GM12874 (cell line): ENCODE data around the gene FBXO3.

Experiments used
- TF ChIP-seq, protein P1 (sequence below): IDR thresholded peaks from 2 replicates; pipeline ENCODE4 v1.5.1; 2011; ENCODE audit warnings: low read depth, mild to moderate bottlenecking, control low read depth, low read length, moderate library complexity; ENCODE audit not compliant: insufficient read depth

Gene FBXO3

DNA sequence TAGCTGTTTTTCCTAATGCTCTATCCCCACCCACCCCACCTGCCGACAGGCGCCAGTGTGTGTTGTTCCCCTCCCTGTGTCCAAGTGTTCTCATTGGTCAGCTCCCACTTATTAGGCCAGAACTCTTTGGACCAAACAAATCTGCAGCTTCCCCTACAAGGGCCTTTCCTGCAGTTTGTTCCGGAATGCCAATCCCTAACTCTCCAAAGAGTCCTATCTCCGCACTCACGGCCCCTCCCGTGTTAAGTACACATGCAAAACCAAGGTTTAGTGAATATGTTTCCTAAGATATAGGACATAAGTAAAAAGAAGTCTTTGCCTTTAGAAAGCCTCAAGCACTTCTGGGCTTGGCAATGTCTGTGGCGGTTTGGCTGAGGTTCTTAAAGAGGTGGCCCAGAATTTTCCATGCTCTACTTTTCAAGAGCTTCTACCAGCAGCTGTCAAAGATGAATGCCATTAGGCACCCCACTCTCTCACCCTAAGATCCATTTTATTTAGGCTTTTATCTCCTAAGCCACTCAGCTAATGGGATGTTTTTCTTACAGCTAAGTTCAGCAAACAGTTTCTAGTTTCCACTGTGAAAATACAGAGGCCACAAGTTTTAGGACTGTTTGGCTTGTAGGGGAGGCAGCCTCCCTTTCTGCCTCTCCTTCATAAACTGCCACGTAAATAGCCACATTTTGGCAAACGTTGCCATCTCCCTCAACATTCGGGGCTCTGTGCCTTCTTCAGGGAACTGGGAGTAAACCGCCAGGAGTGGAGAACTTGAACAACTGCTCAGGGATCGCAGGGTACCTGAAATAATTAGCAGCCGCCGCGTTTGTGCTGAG lies 39.7 kb downstream of the FBXO3 start:
- TF ChIP-seq, protein P1, sequence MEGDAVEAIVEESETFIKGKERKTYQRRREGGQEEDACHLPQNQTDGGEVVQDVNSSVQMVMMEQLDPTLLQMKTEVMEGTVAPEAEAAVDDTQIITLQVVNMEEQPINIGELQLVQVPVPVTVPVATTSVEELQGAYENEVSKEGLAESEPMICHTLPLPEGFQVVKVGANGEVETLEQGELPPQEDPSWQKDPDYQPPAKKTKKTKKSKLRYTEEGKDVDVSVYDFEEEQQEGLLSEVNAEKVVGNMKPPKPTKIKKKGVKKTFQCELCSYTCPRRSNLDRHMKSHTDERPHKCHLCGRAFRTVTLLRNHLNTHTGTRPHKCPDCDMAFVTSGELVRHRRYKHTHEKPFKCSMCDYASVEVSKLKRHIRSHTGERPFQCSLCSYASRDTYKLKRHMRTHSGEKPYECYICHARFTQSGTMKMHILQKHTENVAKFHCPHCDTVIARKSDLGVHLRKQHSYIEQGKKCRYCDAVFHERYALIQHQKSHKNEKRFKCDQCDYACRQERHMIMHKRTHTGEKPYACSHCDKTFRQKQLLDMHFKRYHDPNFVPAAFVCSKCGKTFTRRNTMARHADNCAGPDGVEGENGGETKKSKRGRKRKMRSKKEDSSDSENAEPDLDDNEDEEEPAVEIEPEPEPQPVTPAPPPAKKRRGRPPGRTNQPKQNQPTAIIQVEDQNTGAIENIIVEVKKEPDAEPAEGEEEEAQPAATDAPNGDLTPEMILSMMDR, result no peak

DNA sequence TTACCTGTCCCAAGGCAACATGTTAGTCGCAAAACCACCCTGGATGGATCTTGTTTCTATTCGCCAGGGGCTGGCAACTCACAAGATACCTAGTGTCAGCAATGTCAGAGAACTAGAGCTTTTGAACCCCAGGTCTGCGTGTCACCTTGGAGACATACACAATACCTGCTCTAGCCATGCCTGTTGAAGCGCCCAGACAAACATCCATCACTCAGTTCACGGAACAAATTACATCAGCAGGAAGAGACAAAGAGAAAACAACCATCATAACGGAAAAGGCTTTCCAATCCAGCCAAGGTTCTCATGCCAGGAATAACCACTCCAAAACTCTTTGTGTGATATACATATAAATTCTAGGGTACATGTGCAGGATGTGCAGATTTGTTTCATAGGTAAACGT lies 40.3 kb downstream of the FBXO3 start:
- TF ChIP-seq, protein P1, result no peak

DNA sequence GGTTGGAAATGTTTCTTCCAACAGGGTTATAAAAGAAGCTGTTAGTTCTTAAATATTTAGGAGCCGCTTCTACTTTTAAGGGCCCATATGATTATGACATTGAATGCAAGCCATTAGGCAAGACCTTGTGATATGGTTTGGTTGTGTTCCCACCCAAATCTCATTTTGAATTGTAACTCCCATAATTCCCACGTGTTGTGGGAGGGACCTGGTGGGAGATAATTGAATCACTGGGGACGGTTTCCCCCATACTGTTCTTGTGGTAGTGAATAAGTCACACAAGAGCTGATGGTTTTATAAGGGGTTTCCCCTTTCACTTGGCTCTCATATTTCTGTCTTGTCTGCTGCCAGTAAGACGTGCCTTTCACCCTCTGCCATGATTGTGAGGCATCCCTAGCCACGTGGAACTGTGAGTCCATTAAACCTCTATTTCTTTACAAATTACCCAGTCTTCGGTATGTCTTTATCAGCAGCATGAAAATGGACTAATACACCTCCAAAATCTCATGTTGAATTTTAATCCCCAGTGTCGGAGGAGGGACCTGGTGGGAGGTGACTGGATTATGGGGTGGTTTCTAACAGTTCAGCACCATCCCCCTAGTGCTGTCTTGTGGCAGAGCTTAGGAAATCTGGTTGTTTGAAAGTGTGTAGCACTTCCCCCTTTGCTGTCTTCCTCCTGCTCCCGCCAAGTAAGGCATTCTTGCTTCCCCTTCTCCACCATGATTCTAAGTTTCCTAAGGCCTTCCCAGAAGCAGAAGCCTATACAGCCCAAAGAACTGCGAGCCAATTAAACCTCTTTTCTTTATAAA lies 42.4 kb downstream of the FBXO3 start:
- TF ChIP-seq, protein P1, result no peak

DNA sequence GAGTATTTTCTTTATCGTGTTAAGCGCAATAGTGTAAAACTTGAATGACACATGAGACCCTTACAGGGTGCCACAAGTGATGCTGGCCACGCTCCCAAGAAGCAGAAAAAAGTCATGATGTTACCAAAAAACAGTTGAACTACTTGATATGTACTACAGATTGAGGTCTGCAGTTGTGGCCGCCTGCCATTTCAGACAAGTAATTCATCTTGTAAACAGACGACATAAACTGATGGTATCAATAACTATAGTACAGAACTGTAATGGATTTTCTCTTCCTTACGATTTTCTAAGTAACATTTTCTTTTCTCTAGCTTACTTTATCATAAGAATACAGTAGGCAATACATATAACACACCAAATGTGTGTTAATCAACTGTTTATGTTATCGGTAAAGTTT lies 43.6 kb downstream of the FBXO3 start:
- TF ChIP-seq, protein P1, result no peak

DNA sequence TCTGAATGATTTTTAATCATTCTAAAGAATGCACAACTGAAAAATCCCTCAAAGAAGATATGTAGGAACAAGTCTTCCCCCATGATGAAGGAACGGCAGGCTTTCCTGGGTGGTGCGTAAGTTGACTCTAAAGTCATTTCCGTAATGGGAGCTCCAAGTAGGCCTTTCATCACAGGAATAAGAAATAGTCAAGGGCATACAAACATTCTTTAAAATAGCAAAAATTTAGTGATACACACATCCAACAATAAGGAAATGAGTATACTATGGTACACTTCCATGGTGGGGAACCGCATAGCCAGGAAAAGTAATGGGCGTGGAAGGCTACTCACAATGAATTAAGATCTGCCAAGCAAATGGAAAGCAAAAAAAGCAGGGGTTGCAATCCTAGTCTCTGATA lies 48.8 kb downstream of the FBXO3 start:
- TF ChIP-seq, protein P1, result no peak

DNA sequence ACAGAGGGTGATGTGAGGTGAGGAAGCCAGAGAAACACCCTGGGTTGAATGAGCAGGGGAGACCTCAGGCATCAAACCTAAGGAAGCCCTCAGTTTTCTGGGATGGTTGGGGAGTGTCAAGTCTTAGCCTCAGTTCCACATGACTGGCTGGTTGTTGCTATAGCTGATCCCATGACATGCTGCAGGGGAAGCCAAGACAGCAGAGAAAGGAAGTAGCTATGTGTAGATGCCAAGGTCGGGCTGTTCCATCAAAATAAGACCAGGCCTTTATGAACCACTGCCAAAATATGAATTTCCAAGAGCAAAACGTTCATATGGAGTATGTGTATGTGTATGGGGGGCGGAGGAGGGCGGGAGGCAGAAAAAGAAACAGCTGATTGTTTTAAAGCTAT lies 49.7 kb downstream of the FBXO3 start:
- TF ChIP-seq, protein P1, result no peak

DNA sequence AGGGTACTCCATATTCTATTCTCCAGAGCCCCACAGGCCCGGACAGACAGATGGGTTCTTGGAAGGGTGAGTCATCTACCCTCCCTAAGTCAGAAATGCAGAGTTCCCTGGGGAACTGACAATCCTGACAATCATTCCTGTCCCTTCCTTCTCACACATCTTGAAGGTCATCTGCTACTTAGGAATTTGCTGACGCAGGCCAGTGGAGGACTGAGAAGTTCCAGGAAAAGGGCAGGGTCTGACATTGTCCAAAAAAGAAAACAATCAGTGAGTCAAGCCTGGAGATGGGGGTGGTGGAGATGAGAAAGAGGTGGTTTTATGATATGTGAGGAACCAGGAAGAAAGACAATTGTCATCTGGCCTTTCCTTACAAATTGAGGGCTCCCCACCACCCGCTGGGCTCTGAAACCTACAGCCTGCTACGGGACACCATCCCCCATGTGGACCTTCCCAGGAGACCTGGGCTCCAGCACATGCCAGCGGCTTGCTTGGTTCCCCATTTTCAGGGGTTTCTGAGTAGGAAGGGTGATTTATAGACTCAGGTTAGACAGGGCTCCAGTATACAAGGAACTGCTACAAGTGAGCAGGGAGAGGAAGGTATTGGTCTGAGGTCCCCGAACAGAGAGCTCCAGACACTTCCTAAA lies 51.0 kb downstream of the FBXO3 start:
- TF ChIP-seq, protein P1, result no peak
